HG02571 (cell line): ENCODE measurements around the gene PYHIN1.

Source experiments
- ATAC-seq: cut with Tn5 transposase; IDR thresholded peaks from one replicate; pipeline ENCODE4 v1.9.1; 2021; ENCODE audit warnings: mild to moderate bottlenecking, moderate library complexity; ENCODE audit not compliant: unreplicated experiment

The PYHIN1 gene

GRCh38 chr1:158931055-158931737 lies at the start of gene PYHIN1:
Gene PYHIN1, plus strand, starts transcription at chr1:158931552. Its CDS starts 5,359 bp downstream, at chr1:158936911.
- ATAC-seq = no peak

GRCh38 chr1:158893654-158894053 lies 37.7 kb upstream of the PYHIN1 start:
- ATAC-seq = no peak

- ATAC-seq = no peak
Observed at GRCh38 chr1:158898722-158899121, 32.6 kb upstream of the PYHIN1 start.

GRCh38 chr1:158901623-158902022 lies 29.7 kb upstream of the PYHIN1 start:
- no peak for ATAC-seq

- ATAC-seq = no peak
Observed at GRCh38 chr1:158916085-158916484, 15.3 kb upstream of the PYHIN1 start.

GRCh38 chr1:158924677-158925076 lies 6.7 kb upstream of the PYHIN1 start:
- ATAC-seq = no peak

- no peak for ATAC-seq
Observed at GRCh38 chr1:158930504-158930903, 848 bp upstream of the PYHIN1 start.

- ATAC-seq = no peak
Observed at GRCh38 chr1:158932171-158932570, 819 bp downstream of the PYHIN1 start.

- no peak for ATAC-seq
Observed at GRCh38 chr1:158933621-158934020, 2.3 kb downstream of the PYHIN1 start.

GRCh38 chr1:158939180-158939579 lies 7.8 kb downstream of the PYHIN1 start:
- ATAC-seq = no peak

GRCh38 chr1:158941317-158941716 lies 10.0 kb downstream of the PYHIN1 start:
- no peak for ATAC-seq

- no peak for ATAC-seq
Observed at GRCh38 chr1:158942490-158942889, 11.1 kb downstream of the PYHIN1 start.

- no peak for ATAC-seq
Observed at GRCh38 chr1:158943059-158943458, 11.7 kb downstream of the PYHIN1 start.

GRCh38 chr1:158945061-158945460 lies 13.7 kb downstream of the PYHIN1 start:
- no peak for ATAC-seq

GRCh38 chr1:158946785-158947184 lies 15.4 kb downstream of the PYHIN1 start:
- ATAC-seq = no peak

- peak; percentile 77 for ATAC-seq
Observed at GRCh38 chr1:158951956-158952355, 20.6 kb downstream of the PYHIN1 start.

- ATAC-seq = peak; percentile 50
Observed at GRCh38 chr1:158952416-158952815, 21.1 kb downstream of the PYHIN1 start.

- no peak for ATAC-seq
Observed at GRCh38 chr1:158961178-158961577, 29.8 kb downstream of the PYHIN1 start.

GRCh38 chr1:158962983-158963382 lies 31.6 kb downstream of the PYHIN1 start:
- ATAC-seq = no peak

- ATAC-seq = no peak
Observed at GRCh38 chr1:158969166-158969565, 37.8 kb downstream of the PYHIN1 start.

- no peak for ATAC-seq
Observed at GRCh38 chr1:158969855-158970254, 38.5 kb downstream of the PYHIN1 start.

GRCh38 chr1:158972841-158973240 lies 41.5 kb downstream of the PYHIN1 start:
- no peak for ATAC-seq

- ATAC-seq = no peak
Observed at GRCh38 chr1:158976219-158976618, 44.9 kb downstream of the PYHIN1 start.
